ENCODE data around the gene PTPRK.

- TF ChIP-seq POLR2A (IDR thresholded peaks at IDR 0.05), result no peak
- TF ChIP-seq CTCF (IDR thresholded peaks at IDR 0.05), result no peak
Observed at GRCh38 chr6:128295670-128296069, 224.7 kb downstream of the PTPRK start.
